ENCODE data around the gene TBC1D32.
"Not testable (repeated sequence)": the region's sequence is repeated elsewhere in the genome, so short reads cannot be mapped to it uniquely, and the experiment has no call there.

Gene TBC1D32

GRCh38 chr6:121305957-121306607 is 28.2 kb downstream of the TBC1D32 start:
- H3K9ac ChIP-seq (ENCODE audit: low read length) = no peak overlapping the region
- no peak overlapping the region for H3K4me2 ChIP-seq (ENCODE audit: low read length)
- no peak overlapping the region for H3K27ac ChIP-seq (ENCODE audit: low read depth, low read length)
- no peak overlapping the region for H3K4ac ChIP-seq (ENCODE audit: low read depth, low read length)
- no peaks in the 10 kb centered on the region for H3K4me1 ChIP-seq (ENCODE audit: control insufficient read depth in 1 of 2, insufficient read depth in 2 of 2, low read length in 2 of 2)
- no peak overlapping the region for H3K18ac ChIP-seq (ENCODE audit: low read length)
- H3K9me3 ChIP-seq (ENCODE audit: insufficient read depth, low read depth, low read length) = no peaks in the 10 kb centered on the region
- H3K14ac ChIP-seq (ENCODE audit: low read length) = no peak overlapping the region
- no peak overlapping the region for H4K12ac ChIP-seq (ENCODE audit: low read depth, low read length)
- no peaks in the 10 kb centered on the region for H3K36me3 ChIP-seq (ENCODE audit: control insufficient read depth in 1 of 2, insufficient read depth in 2 of 2, low read length in 2 of 2)
- peak; percentile 1 to 65 for DNase-seq
- H2BK120ac ChIP-seq (ENCODE audit: insufficient read depth, low read length, poor library complexity) = no peak overlapping the region
- H2BK5ac ChIP-seq (ENCODE audit: low read depth, low read length, poor library complexity) = no peak overlapping the region
- H3K4me3 ChIP-seq (ENCODE audit: low read depth, low read length) = no peak overlapping the region
- H3K79me1 ChIP-seq (ENCODE audit: low read length) = no peaks in the 10 kb centered on the region
- no peak overlapping the region for H2BK12ac ChIP-seq (ENCODE audit: low read length)
- H3K79me2 ChIP-seq (ENCODE audit: control insufficient read depth, insufficient read depth, low read length, poor library complexity) = no peaks in the 10 kb centered on the region
- no CpG with 5 or more reads among the region's 7 CpGs for WGBS (ENCODE audit: extremely low coverage, insufficient coverage, insufficient read length)
- H4K8ac ChIP-seq (ENCODE audit: low read depth, low read length) = no peak overlapping the region
- H2AK5ac ChIP-seq (ENCODE audit: low read length) = no peak overlapping the region
- no peak overlapping the region for H2AFZ ChIP-seq (ENCODE audit: insufficient read depth, low read length, poor library complexity)
- no peak overlapping the region for H3K23ac ChIP-seq (ENCODE audit: low read length)
- H4K91ac ChIP-seq (ENCODE audit: low read depth, low read length) = no peak overlapping the region
- H3K27me3 ChIP-seq (ENCODE audit: insufficient read depth, low read length) = no peaks in the 10 kb centered on the region

GRCh38 chr6:121302882-121303281 is 31.4 kb downstream of the TBC1D32 start:
- H3K4me3 ChIP-seq (ENCODE audit: low read depth, low read length) = no peak overlapping the region
- H2BK12ac ChIP-seq (ENCODE audit: low read length) = no peak overlapping the region
- H2BK120ac ChIP-seq (ENCODE audit: insufficient read depth, low read length, poor library complexity) = no peak overlapping the region
- no peak overlapping the region for H4K12ac ChIP-seq (ENCODE audit: low read depth, low read length)
- H3K18ac ChIP-seq (ENCODE audit: low read length) = no peak overlapping the region
- no peak overlapping the region for H3K23ac ChIP-seq (ENCODE audit: low read length)
- no peaks in the 10 kb centered on the region for H3K4me1 ChIP-seq (ENCODE audit: control insufficient read depth in 1 of 2, insufficient read depth in 2 of 2, low read length in 2 of 2)
- H3K36me3 ChIP-seq (ENCODE audit: control insufficient read depth in 1 of 2, insufficient read depth in 2 of 2, low read length in 2 of 2) = no peaks in the 10 kb centered on the region
- no peak overlapping the region for H4K91ac ChIP-seq (ENCODE audit: low read depth, low read length)
- DNase-seq = no peak
- no peak overlapping the region for H2AFZ ChIP-seq (ENCODE audit: insufficient read depth, low read length, poor library complexity)
- H4K8ac ChIP-seq (ENCODE audit: low read depth, low read length) = no peak overlapping the region
- no peak overlapping the region for H3K9ac ChIP-seq (ENCODE audit: low read length)
- H3K79me1 ChIP-seq (ENCODE audit: low read length) = no peaks in the 10 kb centered on the region
- H2AK5ac ChIP-seq (ENCODE audit: low read length) = no peak overlapping the region
- H3K4me2 ChIP-seq (ENCODE audit: low read length) = no peak overlapping the region
- no peaks in the 10 kb centered on the region for H3K9me3 ChIP-seq (ENCODE audit: insufficient read depth, low read depth, low read length)
- no peak overlapping the region for H3K27ac ChIP-seq (ENCODE audit: low read depth, low read length)
- H3K4ac ChIP-seq (ENCODE audit: low read depth, low read length) = no peak overlapping the region
- H2BK5ac ChIP-seq (ENCODE audit: low read depth, low read length, poor library complexity) = no peak overlapping the region
- no peaks in the 10 kb centered on the region for H3K27me3 ChIP-seq (ENCODE audit: insufficient read depth, low read length)
- no peak overlapping the region for H3K14ac ChIP-seq (ENCODE audit: low read length)
- H3K79me2 ChIP-seq (ENCODE audit: control insufficient read depth, insufficient read depth, low read length, poor library complexity) = no peaks in the 10 kb centered on the region

DNA sequence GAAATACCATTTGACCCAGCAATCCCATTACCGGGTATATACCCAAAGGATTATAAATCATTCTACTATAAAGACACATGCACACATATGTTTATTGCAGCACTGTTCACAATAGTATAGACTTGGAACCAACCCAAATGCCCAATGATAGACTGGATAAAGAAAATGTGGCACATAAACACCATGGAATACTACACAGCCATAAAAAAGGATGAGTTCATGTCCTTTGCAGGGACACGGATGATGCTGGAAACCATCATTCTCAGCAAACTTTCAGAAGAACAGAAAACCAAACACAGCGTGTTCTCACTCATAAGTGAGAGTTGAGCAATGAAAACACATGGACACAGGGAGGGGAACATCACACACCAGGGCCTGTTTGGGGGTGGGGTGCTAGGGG is 33.1 kb downstream of the TBC1D32 start:
- not testable (repeated sequence) for H3K79me2 ChIP-seq (ENCODE audit: control insufficient read depth, insufficient read depth, low read length, poor library complexity); H2BK5ac ChIP-seq (ENCODE audit: low read depth, low read length, poor library complexity); H3K14ac ChIP-seq (ENCODE audit: low read length); H4K91ac ChIP-seq (ENCODE audit: low read depth, low read length); H3K23ac ChIP-seq (ENCODE audit: low read length); DNase-seq; H3K4ac ChIP-seq (ENCODE audit: low read depth, low read length); H3K27me3 ChIP-seq (ENCODE audit: insufficient read depth, low read length); H4K12ac ChIP-seq (ENCODE audit: low read depth, low read length); H3K18ac ChIP-seq (ENCODE audit: low read length); H3K4me2 ChIP-seq (ENCODE audit: low read length); H3K36me3 ChIP-seq (ENCODE audit: control insufficient read depth in 1 of 2, insufficient read depth in 2 of 2, low read length in 2 of 2); H2BK12ac ChIP-seq (ENCODE audit: low read length); H3K9ac ChIP-seq (ENCODE audit: low read length); H3K27ac ChIP-seq (ENCODE audit: low read depth, low read length); H3K79me1 ChIP-seq (ENCODE audit: low read length); H3K9me3 ChIP-seq (ENCODE audit: insufficient read depth, low read depth, low read length); H3K4me3 ChIP-seq (ENCODE audit: low read depth, low read length); H2BK120ac ChIP-seq (ENCODE audit: insufficient read depth, low read length, poor library complexity); H2AFZ ChIP-seq (ENCODE audit: insufficient read depth, low read length, poor library complexity); H4K8ac ChIP-seq (ENCODE audit: low read depth, low read length); H3K4me1 ChIP-seq (ENCODE audit: control insufficient read depth in 1 of 2, insufficient read depth in 2 of 2, low read length in 2 of 2); H2AK5ac ChIP-seq (ENCODE audit: low read length)
- no CpG with 5 or more reads among the region's 3 CpGs for WGBS (ENCODE audit: extremely low coverage, insufficient coverage, insufficient read length)

- H3K27ac ChIP-seq (ENCODE audit: low read depth, low read length) = no peak overlapping the region
- H3K4me2 ChIP-seq (ENCODE audit: low read length) = no peak overlapping the region
- H3K79me2 ChIP-seq (ENCODE audit: control insufficient read depth, insufficient read depth, low read length, poor library complexity) = no peaks in the 10 kb centered on the region
- H4K12ac ChIP-seq (ENCODE audit: low read depth, low read length) = no peak overlapping the region
- no peak overlapping the region for H2BK120ac ChIP-seq (ENCODE audit: insufficient read depth, low read length, poor library complexity)
- no peaks in the 10 kb centered on the region for H3K79me1 ChIP-seq (ENCODE audit: low read length)
- no peak for DNase-seq
- H2AFZ ChIP-seq (ENCODE audit: insufficient read depth, low read length, poor library complexity) = no peak overlapping the region
- no peak overlapping the region for H3K4ac ChIP-seq (ENCODE audit: low read depth, low read length)
- no peaks in the 10 kb centered on the region for H3K9me3 ChIP-seq (ENCODE audit: insufficient read depth, low read depth, low read length)
- no peak overlapping the region for H2BK12ac ChIP-seq (ENCODE audit: low read length)
- H3K36me3 ChIP-seq (ENCODE audit: control insufficient read depth in 1 of 2, insufficient read depth in 2 of 2, low read length in 2 of 2) = no peaks in the 10 kb centered on the region
- H3K9ac ChIP-seq (ENCODE audit: low read length) = no peak overlapping the region
- no peak overlapping the region for H3K4me3 ChIP-seq (ENCODE audit: low read depth, low read length)
- no peaks in the 10 kb centered on the region for H3K27me3 ChIP-seq (ENCODE audit: insufficient read depth, low read length)
- H3K14ac ChIP-seq (ENCODE audit: low read length) = no peak overlapping the region
- H4K8ac ChIP-seq (ENCODE audit: low read depth, low read length) = no peak overlapping the region
- H3K23ac ChIP-seq (ENCODE audit: low read length) = no peak overlapping the region
- no peak overlapping the region for H4K91ac ChIP-seq (ENCODE audit: low read depth, low read length)
- H2BK5ac ChIP-seq (ENCODE audit: low read depth, low read length, poor library complexity) = no peak overlapping the region
- H2AK5ac ChIP-seq (ENCODE audit: low read length) = no peak overlapping the region
- no peaks in the 10 kb centered on the region for H3K4me1 ChIP-seq (ENCODE audit: control insufficient read depth in 1 of 2, insufficient read depth in 2 of 2, low read length in 2 of 2)
- no peak overlapping the region for H3K18ac ChIP-seq (ENCODE audit: low read length)
- WGBS (ENCODE audit: extremely low coverage, insufficient coverage, insufficient read length) = no CpG with 5 or more reads among the region's 1 CpG
These were observed 36.6 kb downstream of the TBC1D32 start for GRCh38 chr6:121297694-121298093.

Data from trophoblast cell (in vitro differentiated cells and primary cell).